ENCODE results near the gene PCSK6.
"Not testable (repeated sequence)": the region's sequence is repeated elsewhere in the genome, so short reads cannot be mapped to it uniquely, and the experiment has no call there.

DNA sequence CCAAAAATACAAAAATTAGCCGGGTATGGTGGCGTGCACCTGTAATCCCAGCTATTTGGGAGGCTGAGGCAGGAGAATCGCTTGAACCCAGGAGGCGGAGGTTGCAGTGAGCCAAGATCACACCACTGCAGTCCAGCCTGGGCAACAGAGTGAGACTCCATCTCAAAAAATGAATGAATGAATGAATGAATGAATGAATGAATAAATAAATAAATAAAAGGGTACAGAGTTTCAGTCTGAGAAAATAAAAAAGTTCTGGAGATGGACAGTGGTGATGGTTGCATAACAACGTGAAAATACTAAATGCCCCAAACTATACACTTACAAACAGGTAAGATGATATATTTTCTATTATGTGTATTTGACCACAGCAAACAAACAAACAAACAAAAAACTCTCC lies 34.7 kb downstream of the PCSK6 start:
- TF ChIP-seq, protein P1, sequence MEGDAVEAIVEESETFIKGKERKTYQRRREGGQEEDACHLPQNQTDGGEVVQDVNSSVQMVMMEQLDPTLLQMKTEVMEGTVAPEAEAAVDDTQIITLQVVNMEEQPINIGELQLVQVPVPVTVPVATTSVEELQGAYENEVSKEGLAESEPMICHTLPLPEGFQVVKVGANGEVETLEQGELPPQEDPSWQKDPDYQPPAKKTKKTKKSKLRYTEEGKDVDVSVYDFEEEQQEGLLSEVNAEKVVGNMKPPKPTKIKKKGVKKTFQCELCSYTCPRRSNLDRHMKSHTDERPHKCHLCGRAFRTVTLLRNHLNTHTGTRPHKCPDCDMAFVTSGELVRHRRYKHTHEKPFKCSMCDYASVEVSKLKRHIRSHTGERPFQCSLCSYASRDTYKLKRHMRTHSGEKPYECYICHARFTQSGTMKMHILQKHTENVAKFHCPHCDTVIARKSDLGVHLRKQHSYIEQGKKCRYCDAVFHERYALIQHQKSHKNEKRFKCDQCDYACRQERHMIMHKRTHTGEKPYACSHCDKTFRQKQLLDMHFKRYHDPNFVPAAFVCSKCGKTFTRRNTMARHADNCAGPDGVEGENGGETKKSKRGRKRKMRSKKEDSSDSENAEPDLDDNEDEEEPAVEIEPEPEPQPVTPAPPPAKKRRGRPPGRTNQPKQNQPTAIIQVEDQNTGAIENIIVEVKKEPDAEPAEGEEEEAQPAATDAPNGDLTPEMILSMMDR (IDR thresholded peaks at IDR 0.05; ENCODE audit: low read length): not testable (repeated sequence)
- TF ChIP-seq EZH2 (optimal IDR thresholded peaks at IDR 0.05; ENCODE audit: low read depth, low read length): not testable (repeated sequence)

Measured in MM.1S (cell line).